ENCODE data around the gene PPFIBP1.
A peak's percentile ranks its signal among the peaks of the same experiment; 100 is the strongest.
"Not testable (repeated sequence)": the region's sequence is repeated elsewhere in the genome, so short reads cannot be mapped to it uniquely, and the experiment has no call there.

Gene PPFIBP1

DNA sequence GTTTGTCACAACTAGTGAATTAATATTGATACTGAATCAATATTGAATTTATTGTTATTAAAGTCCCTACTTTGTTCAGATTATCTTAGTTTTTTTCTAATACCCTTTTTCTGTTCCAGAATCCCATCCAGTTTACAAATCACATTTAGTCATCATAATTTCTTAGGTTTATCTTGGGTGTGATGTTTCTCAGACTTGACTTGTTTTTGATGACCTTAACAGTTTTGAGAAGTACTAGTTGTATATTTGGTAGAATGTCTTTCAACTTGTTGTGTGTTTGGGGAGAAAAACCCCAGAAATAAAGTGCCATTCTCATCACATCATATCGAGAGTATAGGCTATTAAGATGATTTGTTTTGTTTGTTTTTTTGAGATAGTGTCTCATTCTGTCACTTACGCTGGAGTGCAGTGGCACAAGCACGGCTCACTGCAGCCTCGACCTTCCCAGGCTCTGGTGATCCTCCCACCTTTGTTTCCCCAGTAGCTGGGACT is 206.1 kb downstream of the PPFIBP1 start:
- no peak for DNase-seq

DNA sequence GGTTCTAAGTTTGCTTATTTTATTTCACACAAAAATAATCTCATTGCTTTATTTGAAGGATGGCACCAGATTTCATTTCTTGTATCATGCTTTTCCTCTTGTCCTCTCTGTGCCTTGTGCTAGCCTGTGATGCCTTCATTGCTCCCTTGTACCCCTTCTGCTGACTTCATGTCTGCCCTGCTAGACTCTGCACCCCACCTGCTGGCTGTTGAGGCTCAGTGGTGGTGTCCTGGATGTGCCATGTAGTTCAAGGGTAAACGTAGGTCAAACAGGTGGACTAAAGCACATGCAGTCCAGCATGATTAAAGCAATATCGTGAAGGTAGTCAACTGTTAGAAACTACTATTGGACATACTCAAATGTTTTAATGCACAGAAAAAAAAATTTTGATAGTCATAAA is 208.3 kb downstream of the PPFIBP1 start:
- no peak for DNase-seq

DNA sequence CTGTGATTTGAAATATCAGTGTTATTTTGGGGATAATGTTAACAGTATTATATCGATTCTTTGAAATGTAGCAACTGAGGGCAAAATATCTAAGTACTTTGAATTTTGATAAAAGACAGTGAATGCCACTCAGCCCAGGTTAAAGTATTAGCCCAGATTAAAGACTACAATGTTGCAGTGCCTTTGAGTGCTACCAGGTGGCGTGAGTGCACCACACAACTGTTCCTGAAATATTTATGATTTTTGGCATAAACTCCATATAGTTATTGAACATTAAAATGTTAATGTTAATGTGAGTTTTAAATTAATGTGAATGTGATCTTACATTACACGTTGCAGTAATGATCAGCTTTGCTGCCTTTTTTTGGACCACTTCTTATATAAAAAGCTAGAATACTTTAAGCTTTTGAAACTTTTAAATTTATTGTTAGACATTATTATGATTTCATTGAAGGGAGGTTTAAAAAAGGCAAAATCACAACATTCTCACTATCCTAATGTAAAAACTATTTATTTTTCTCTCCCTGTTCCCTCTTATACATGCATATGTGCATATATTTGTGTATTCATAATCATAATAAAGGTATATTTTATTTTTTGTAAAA is 209.1 kb downstream of the PPFIBP1 start:
- DNase-seq: peak; percentile 56

DNA sequence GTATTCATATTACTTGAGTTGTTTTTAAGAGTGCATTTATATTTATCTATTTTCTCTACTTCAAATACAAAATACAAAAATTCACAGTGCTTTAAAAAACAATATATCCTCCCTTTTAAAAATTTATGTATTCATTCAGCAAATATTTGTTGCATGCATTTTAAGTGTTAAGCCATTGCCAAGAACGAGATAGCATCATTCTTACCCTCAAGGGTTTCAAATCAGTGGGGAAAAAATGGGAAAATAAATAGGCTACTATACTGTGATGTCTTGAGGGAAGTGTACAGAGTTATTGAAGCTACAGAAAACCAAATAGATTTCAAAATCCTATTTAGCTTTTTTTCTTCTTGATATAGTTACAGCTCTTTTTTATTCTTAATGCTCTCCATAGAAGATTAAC is 209.8 kb downstream of the PPFIBP1 start:
- DNase-seq: no peak

DNA sequence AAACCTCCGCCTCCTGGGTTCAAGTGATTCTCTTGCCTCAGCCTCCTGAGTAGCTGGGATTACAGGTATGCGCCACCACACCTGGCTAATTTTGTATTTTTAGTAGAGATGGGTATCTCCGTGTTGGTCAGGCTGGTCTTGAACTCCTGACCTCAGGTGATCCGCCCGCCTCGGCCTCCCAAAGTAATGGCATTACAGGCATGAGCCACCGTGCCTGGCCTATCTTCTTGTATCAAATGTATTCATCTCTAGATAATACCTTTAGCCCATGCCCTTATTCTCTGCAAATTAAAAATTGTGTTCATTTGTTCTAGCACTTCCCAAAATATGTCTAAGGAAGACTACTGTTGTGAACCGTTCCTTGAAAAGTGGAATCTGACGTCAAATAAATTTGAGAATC is 210.3 kb downstream of the PPFIBP1 start:
- not testable (repeated sequence) for DNase-seq

DNA sequence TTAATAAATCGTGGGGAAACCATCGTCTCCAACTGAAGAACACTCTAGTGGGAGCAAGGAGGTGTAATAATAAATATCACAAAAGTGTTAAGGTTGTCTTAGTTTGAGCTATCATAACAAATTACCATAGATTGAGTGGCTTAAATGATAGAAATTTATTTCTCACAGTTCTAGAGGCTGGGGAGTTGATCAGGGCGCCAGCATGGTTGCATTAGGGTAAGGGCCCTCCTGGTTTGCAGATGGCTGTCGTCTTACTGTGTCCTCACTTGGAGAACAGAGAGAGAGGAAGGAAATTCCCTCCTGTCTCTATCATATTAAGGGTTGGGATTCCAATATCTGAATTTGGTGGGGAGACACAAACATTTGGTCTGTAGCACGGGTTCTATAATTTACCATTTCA is 219.6 kb downstream of the PPFIBP1 start:
- DNase-seq: no peak
